GM10847 (cell line): ENCODE measurements around the gene CRYM.

Experiments used
- POLR2A ChIP-seq: IDR thresholded peaks from 2 replicates; pipeline ENCODE4 v1.6.1; 2011; ENCODE audit not compliant: insufficient read length; ENCODE audit errors: extremely low read depth

CRYM gene

DNA sequence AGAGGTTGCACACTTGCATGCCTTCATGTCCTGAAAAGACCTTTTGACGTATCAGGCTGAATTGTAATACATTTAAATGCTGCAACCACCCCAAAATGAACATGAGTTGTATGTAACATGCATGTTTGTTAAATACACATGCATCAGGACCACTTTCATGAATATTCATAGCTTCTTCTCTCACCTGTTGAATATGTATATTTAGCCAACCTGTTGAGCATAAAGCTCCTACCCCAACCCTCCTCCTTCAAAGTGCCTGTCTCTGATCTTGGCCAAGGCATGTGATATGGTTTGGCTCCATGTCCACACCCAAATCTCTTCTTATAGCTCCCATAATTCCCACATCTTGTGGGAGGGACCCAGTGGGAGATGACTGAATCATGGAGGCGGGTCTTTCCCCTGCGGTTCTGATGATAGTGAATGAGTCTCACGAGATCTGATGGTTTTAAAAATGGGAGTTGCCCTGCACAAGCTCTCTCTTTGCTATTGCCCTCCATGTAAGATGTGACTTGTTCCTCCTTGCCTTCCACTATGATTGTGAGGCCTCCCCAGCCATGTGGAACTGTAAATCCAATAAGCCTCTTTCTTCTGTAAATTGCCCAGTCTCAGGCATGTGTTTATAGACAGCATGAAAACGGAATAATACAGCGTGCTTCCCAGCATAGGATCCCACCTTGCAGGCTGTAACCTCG, 3.8 kb upstream of the CRYM start:
- TF ChIP-seq POLR2A: no peak

DNA sequence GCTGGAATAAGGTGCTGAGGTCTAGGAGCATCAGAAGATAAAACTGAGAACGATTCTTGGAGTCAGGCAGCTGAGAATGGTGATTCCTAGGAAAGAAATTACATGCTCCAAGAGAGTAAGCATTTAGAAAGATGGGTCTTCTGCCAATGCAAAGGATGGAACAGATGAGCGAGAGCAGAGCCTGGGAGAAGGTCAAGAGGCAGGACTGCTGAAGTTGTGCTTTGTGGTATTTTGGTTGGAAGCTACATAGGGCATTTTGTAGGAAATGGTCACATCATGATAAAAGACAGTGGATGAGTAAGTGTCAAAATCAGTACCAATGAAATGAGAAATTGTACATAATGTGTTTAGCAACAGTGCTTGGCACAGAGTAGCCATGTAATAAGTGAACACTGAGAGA, 1.4 kb upstream of the CRYM start:
- no peak for TF ChIP-seq POLR2A

DNA sequence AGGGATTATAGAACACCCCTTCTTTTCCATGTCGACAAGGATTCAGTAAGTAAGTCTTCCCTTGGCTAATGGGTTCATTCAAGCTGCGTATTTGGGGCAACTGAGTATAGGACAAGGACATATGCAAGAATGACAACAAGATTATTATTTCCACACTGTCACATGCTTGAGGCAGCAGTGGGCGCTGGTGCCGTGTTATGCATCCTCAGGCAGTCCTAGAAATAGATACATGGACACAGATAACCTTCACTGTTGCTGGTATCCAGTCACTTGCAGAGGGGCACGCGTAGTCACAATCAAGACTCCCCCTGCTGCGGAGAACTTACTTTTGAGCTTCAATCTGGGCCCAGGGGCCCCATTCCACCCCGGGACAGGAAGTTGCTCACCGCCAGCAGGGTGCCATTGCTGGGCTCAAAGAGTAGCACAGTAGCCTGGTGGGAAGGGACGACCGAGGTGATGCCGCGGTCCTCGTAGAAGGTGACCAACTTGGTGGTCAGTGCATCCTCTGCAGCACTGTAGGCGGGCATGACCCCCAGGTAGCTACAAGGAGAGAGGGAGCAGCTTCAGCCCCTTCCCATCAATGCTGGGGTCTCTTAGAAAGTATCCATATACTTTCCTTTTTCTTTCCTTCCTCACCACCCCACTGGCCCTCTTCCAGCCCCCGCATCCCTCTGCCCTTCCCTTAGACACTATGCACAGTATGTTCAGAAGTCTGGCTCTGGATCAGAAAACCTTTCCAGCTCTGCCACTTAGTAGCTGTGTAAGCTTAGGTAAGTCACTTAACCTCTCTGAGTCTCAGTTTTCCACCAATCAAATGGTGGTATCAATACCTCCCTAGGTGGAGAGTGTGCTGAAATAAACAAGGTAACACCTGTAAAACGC, 804 bp downstream of the CRYM start:
- no peak for TF ChIP-seq POLR2A

DNA sequence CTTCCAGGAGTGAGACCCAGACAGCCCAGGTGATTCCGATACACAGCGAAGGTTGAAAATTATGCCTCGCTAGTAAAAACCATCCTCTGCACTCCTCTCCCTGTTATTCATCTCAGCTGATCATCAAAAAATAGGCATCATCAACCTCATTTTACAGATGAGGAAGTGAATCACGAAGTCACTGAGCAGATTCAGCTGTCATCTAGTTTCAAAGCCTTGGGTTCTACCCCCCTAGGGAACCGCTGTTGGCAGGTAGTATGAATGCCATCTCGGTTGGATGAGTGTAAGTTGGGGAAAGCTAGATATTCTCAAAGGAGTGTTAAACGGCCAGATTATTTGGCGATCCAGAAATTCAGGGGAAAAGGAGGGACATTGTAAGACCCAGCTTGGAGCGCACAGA, 2.0 kb downstream of the CRYM start:
- TF ChIP-seq POLR2A: no peak

DNA sequence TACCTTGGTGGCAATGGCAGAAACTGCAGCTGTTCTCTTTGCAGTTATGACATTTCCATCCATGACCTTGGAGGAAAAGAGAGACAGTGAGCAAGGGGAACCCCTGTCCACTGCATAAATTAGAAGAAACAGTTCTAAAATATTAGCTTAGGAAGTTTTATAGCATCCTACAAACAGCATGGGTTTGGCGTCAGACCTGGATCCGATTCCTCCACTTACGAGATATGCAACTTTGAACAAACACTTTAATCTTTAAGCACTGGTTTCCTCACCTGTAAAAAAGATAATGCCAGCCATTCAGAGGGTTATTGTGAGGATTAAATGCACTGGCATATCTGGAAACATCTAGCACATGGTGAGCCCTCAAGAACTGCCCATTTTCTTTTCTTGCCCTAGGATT, 2.6 kb downstream of the CRYM start:
- no peak for TF ChIP-seq POLR2A

DNA sequence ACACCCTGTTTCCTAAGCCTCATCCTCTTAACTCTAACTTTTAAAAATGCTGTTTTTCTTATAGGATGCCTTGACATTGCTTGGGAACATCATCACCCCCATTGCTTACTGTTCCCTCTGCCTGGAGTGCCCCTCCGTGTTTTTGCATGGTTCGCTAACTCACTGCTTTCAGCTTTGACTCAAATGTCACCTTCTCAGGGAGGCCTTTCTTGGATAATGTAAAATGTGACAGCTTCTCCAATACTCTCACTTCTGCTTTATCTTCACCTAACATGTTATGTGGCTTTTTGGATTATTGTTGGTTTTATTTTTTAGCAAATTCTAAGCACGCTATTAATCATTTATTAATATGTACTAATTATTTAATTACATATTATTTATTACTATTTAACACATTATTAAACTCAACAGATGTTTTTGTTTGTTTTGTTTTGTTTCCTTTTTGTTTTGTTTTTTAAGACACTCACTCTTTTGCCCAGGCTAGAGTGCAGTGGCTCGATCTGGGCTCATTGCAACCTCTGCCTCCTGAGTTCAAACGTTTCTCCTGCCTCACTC, 3.8 kb downstream of the CRYM start:
- no peak for TF ChIP-seq POLR2A

DNA sequence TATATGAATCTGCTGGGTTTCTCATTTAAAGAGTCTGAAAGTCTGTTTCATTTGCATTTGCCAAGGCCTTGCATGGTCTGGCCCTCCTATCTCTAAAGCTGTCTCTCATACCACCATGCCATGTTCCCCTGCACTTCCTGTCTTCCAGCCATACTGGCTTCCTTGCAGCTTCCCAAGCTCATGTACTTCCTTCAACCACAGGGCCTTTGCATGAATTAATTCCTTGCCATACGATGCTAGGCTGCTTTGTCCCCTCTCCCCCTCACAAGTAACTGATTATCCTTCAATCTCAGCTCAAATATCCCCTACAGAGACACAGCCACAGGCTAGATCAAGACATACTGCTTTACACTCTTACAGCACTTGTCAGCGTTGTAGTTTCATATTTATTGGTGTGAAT, 5.8 kb downstream of the CRYM start:
- TF ChIP-seq POLR2A: no peak

DNA sequence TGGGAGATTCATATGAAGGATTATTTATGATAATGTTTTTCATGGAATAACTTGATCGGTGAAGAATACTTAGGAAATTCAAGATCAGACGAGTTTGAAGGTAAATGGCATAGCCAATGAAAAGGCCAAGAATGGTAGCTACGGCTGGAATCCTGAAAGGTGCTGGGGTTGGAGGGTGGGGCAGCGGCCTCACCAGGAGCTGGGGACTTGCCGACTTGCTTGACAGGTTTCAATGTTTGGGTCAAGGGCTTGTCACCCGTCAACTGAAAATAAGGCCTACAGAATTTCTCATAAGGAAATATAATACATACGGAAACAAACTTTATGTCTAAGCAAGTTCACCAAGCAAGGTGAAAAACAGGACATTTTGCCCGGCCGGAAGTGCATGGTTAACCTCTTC, 9.9 kb downstream of the CRYM start:
- no peak for TF ChIP-seq POLR2A

DNA sequence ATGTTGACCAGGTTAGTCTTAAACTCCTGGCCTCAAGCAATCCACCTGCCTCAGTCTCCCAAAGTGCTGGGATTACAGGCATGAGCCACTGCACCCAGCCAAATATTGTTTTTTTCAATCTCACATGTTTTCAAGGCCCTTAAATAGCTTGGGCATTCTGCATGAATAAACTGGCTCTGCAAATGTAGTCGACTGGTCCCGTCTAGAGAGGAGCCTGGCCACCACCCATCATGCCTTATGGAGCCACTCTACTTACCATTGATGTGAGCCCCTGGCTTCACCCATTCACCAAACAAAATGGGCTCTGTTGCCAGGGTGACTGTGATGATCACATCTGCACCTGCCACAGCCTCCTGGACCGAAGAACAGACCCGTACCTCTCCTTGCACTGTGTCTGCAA, 10.8 kb downstream of the CRYM start:
- no peak for TF ChIP-seq POLR2A

DNA sequence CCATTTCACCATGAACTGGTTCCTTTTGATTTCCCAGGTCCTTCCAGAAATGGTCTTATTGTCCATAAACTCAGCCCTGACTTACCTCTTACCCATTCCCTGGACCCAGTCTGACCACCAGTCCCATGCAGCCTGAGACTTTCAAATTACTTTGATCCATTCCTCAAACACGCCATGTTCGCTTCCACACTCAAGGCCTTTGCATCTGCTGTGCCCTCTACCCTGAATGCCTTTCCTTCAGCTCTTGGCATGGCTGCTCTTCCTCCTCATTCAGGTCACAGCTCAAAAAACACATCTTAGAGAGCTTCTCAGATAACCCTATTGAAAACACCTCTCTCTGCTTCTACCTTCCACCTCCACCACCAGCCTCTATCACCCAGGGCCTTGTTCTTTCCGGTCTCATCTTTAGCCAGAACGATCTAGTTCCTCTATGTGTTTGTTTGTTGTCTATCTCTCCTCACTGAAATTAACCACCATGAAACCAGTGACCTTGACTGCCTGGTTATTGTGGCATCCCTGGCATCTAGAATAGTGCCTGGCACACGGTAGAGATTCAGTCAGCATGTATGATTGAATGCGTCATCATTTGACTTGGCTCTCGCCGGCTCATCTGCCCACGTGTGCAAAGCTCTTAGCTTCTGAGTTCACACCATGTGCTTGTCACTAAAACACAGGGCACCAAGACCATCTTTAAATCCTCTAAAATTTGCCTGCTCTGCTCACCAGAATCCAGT, 12.8 kb downstream of the CRYM start:
- TF ChIP-seq POLR2A: no peak

DNA sequence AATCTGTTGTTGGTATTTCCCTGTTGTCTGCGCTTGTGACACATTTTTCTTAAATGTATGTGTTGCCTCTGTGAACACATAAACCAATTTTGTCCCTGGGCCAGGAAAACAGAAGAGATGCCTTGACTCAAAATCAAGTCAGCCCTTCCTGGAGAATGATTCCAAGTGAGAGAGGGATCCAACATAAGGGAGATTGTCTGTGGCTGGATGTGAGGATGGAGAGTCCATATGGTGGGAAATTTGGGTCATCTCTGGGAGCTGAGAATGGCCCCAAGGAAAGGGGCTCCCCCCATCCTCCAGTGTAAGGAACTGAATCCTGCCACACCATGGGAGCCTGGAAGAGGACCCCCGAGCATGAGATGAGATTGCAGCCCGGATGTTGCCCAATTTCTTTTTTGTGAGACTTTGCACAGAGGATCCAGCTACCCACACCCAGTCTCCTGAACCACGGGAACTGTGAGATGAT, 13.5 kb downstream of the CRYM start:
- no peak for TF ChIP-seq POLR2A

DNA sequence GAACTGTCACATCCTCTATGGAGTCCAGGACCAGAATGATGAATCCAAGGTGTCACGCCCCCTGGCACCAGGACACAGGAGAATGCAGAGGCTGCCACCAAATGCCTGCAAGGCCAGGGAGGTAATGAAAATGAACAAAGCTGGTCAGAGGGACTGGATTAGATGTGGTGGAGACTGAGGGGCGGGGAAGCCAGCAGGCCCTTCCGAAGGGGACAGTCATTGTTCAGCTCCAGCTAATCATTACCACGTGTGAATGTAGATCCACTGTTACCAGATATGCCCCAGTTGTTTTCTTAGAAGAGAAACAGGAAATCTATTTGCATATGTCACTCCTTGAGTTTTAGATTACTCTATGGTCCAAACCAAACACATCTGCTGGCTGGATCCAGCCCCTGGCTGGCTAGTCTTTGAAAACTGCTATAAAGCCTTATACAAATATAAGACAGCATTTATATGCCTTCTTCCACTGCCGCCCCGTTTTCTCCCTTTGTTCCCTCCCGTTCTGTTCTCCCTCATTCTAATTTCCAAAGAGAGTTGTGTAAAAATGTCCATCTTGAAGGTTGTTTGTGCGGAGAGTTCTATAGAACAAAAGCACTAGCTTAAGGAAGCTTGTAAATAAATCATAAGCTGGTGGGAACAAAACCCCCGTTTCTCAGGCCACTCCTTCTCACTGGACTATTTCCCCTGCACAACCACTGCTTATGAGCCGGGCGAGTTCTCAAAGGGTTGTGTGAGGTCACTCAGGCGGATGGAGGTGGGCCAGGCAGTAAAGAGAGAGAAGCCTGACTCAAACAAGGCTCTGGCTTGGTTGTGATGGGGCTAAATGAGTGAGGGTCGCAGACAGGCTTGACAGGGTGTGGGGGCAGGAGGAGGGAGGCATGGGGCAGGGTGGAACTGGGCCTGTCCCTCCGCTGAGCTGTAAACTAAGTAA, 14.2 kb downstream of the CRYM start:
- no peak for TF ChIP-seq POLR2A

DNA sequence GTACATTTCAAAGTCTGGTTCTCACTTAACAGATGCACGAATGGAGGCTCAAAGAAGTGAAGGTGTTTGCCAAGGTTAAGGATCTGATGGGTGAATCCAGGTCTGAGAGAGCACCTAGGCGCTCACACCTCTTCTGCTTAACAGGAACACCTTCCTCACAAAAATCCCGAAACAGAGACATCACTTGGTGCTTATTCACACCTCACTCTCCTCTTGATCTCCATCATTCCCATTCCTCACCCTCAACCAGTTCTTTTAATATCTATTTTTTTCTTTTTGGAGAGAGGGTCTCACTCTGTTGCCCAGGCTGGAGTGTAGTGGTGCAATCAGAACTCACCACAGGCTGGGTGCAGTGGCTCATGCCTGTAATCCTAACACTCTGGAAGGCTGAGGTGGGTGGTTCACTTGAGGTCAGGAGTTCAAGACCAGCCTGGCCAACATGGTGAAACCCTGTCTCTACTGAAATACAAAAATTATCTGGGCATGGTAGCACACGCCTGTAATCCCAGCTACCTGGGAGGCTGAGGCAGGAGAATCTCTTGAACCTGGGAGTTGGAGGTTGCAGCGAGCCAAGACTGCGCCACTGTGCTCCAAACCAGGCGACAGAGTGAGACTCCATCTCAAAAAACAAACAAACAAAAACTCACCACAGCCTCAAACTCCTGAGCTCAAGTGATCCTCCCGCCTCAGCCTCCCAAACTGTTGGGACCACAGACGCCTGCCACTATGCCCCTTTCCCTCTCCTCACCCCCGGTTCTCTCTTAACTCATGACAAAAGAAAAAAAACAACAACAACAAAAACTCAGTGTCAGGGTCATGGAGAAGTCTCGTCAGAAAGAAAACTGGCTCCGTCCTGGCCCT, 15.1 kb downstream of the CRYM start:
- TF ChIP-seq POLR2A: no peak

DNA sequence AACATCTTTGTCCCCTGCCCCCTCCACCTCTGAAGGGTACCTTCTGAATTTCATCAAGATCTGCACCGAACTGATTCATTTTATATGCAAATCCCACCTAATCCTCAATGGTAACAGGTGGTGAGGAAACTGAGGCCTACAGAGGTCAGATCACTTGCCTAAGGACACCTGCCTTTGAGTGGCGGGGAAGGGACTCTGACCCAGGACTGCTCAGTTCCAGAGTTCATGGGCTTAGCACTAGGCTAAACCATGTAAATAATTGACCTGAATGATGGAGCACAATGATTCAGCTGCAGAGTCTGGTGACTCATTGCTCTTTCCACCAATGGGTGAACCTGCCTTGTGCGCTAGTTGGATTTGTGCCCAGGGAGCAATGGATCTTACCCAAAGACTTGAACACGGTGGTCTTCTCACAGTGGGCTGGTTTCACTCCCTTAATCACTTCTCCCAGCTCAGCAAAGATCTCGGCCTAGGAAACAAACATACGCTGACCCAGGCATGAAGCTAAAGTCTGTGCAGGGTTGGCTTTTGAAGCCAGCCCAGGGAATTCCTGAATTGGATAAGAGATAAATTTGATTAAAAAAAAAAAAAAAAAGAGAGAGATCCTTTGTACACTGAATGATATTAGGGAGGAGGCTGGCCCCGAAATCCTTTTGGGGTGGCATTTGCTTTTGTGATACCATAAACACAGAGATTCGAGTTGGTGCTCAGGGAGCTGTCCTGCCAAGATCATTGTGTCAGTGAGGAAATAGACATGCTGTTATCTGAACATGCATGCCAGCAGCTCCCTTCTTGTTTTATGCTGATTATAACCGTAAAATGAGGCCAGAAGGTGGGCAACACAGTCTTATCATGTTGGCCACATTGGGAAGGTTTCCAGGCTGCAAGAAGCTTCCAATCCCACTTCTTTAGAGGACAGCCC, 17.0 kb downstream of the CRYM start:
- TF ChIP-seq POLR2A: no peak
